ENCODE measurements around the gene PDE2A. TPM values are rescaled to one million over a fixed set of nuclear protein-coding genes. Genes with fewer than 3 reads are reported as not detected.

The PDE2A gene
- total RNA-seq, 4 donors from 2014 or later = 54.0 to 339 (median 84.6) TPM

GRCh38 chr11:72634472-72635095 is 39.6 kb downstream of the PDE2A start:
- TF ChIP-seq CTCF (IDR thresholded peaks at IDR 0.05) = no peak
- no peak for ATAC-seq (ENCODE audit: low FRiP score)
- DNase-seq (ENCODE audit: low spot score) = no peak

GRCh38 chr11:72634016-72634415 is 40.2 kb downstream of the PDE2A start:
- no peak for DNase-seq (ENCODE audit: low spot score)
- ATAC-seq (ENCODE audit: low FRiP score) = no peak
- no peak for TF ChIP-seq CTCF (IDR thresholded peaks at IDR 0.05)

GRCh38 chr11:72633068-72633467 is 41.2 kb downstream of the PDE2A start:
- ATAC-seq (ENCODE audit: low FRiP score) = no peak
- TF ChIP-seq CTCF (IDR thresholded peaks at IDR 0.05) = no peak
- DNase-seq (ENCODE audit: low spot score) = no peak

- TF ChIP-seq CTCF (IDR thresholded peaks at IDR 0.05) = no peak
- no peak for DNase-seq (ENCODE audit: low spot score)
- no peak for ATAC-seq (ENCODE audit: low FRiP score)
These were observed 42.2 kb downstream of the PDE2A start for GRCh38 chr11:72631806-72632731.

- ATAC-seq (ENCODE audit: low FRiP score) = no peak
- no peak for DNase-seq (ENCODE audit: low spot score)
- no peak for TF ChIP-seq CTCF (IDR thresholded peaks at IDR 0.05)
These were observed 43.9 kb downstream of the PDE2A start for GRCh38 chr11:72630104-72630852.

- no peak for TF ChIP-seq CTCF (IDR thresholded peaks at IDR 0.05)
- DNase-seq (ENCODE audit: low spot score) = no peak
- ATAC-seq (ENCODE audit: low FRiP score) = no peak
These were observed 45.0 kb downstream of the PDE2A start for GRCh38 chr11:72629266-72629665.

All from omental fat pad (tissue), 4 donors.